ENCODE data around the gene EML4.

DNA sequence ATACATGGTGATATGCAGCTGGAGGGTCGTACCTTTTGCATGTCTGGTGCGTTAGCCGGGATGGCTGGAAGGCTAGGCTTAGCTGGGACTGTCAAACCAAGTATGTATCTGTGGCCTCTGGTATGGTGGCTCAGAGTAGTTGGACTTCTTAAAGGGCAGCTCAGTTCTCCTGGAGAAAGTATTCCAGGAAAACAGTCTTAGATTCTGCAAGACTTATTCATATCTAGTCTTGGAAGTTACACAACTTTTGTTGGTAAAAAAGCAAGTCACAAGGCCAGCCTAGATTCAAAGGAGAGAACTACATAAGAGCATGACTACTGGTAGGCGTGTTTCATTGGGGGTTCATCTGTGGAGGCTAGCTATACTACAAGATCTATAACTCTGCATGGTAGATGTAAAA lies 45.5 kb downstream of the EML4 start:
- TF ChIP-seq CTCF (conservative IDR thresholded peaks at IDR 0.05; ENCODE audit: low read depth, low read length) (no peak), EZH2 (IDR thresholded peaks at IDR 0.05; ENCODE audit: borderline replicate concordance, low read depth, low read length, poor library complexity, severe bottlenecking) (no peak)

Data from A673 (cell line).